Right cardiac atrium (tissue), 5 donors: ENCODE data around the gene HDAC9. TPM values are rescaled to one million over a fixed set of nuclear protein-coding genes. Genes with fewer than 3 reads are reported as not detected.
A peak's percentile ranks its signal among the peaks of the same experiment; 100 is the strongest.

ENCODE experiments used
- ATAC-seq, 2 donors: fragments of 200-7000 bp; cut with Tn5 transposase; one replicate each; pipeline versions ENCODE4 v1.8.0 to v1.9.1; 2020; ENCODE audit warnings: moderate library complexity in 2 of 2, mild to moderate bottlenecking in 1 of 2
- DNase-seq, 3 donors: peaks; one replicate each; pipeline ENCODE4 v3.0.0-alpha.2; 2020
- H3K27ac ChIP-seq: one replicate; pipeline ENCODE4 v1.5.1; 2013; ENCODE audit warnings: mild to moderate bottlenecking, low read length, control low read depth, moderate library complexity
- H3K27me3 ChIP-seq: one replicate; pipeline ENCODE4 v1.6.1; 2013; ENCODE audit not compliant: control insufficient read depth, insufficient read depth
- H3K4me1 ChIP-seq: one replicate; pipeline ENCODE4 v1.6.1; 2013; ENCODE audit warnings: low read length; ENCODE audit not compliant: control insufficient read depth, insufficient read depth
- H3K4me3 ChIP-seq: one replicate; pipeline ENCODE4 v1.5.1; 2013; ENCODE audit warnings: low read length, control low read depth
- H3K9me3 ChIP-seq: one replicate; pipeline ENCODE4 v1.6.1; 2013; ENCODE audit warnings: low read length; ENCODE audit not compliant: control insufficient read depth
- WGBS: extraction: QIAGEN DNeasy Blood & Tissue Kit; methylation state at CpG from one replicate; pipeline ENCODE4 v1.1.7; 2013; 5-methylcytosine and 5-hydroxymethylcytosine counted together
- intact Hi-C, 4 donors: fragments of 100-400 bp; cut with DNase I; formaldehyde crosslinking; loops; one replicate each; pipeline versions ENCODE4 v1.11.0 to v1.14.0; 2022 to 2023
- polyA plus RNA-seq: library from polyadenylated mRNA; stranded (reverse); fragments of 200-250 nt; gene quantifications from one replicate; pipeline ENCODE4 v1.2.3, GENCODE V29; 2013
- total RNA-seq, 4 donors: library from RNA; stranded (reverse); fragmentation: NEBNext Ultra II Directional; extraction: Animal tissue kit (Norgen Biotek cat#: 25700); gene quantifications; one replicate each; pipeline ENCODE4 v1.2.1, GENCODE V29; 2021
- donor health status: healthy with polysubstance abuse.
- donor health status: DM: no; HTN: yes; CAD: no.
- donor health status: DM: no; HTN: no; CAD: no.
- donor health status: DM: no; HTN: yes; CAD: no; lungs with severe emphysema.
- donor health status: DM: yes; HTN: yes; CAD: no.

The HDAC9 gene
- total and polyA plus RNA-seq, 5 donors, result 5.5 to 42.2 (median 22.6) TPM

GRCh38 chr7:18559756-18560155, 64.2 kb downstream of the HDAC9 start:
- no peak overlapping the region for H3K4me3 ChIP-seq
- no peak overlapping the region for H3K27ac ChIP-seq
- ATAC-seq (no peak), DNase-seq (no peak)
- no peaks in the 10 kb centered on the region for H3K4me1 ChIP-seq
- H3K9me3 ChIP-seq, result no peaks in the 10 kb centered on the region
- intact Hi-C loops, result loop anchor here in 1 of 4 donors (5.0 kb wide), 1 partner anchor 197 kb away; no protein-coding TSS in a partner anchor
- H3K27me3 ChIP-seq, result no peaks in the 10 kb centered on the region

GRCh38 chr7:18564779-18565178, 69.2 kb downstream of the HDAC9 start:
- H3K27ac ChIP-seq, result no peak overlapping the region
- no peaks in the 10 kb centered on the region for H3K9me3 ChIP-seq
- no peak for ATAC-seq
- DNase-seq, result no peak
- 96% methylated on average over 5 of the region's 5 CpGs for WGBS
- H3K27me3 ChIP-seq, result no peaks in the 10 kb centered on the region
- peaks cover 1% of the 10 kb centered on the region for H3K4me1 ChIP-seq
- intact Hi-C loops, result no loop called here
- no peak overlapping the region for H3K4me3 ChIP-seq

- DNase-seq (no peak), ATAC-seq (no peak)
- no peaks in the 10 kb centered on the region for H3K9me3 ChIP-seq
- intact Hi-C loops, result no loop called here
- H3K27me3 ChIP-seq, result no peaks in the 10 kb centered on the region
- H3K4me1 ChIP-seq, result peaks cover 1% of the 10 kb centered on the region
- no peak overlapping the region for H3K27ac ChIP-seq
- no peak overlapping the region for H3K4me3 ChIP-seq
Measured at GRCh38 chr7:18565337-18565736, 69.8 kb downstream of the HDAC9 start.

GRCh38 chr7:18566205-18566604, 70.7 kb downstream of the HDAC9 start:
- WGBS, result 91% methylated on average over 1 of the region's 1 CpG
- Histone ChIP-seq H3K4me1 (peaks cover 1% of the 10 kb centered on the region), H3K27ac (no peak overlapping the region), H3K4me3 (no peak overlapping the region), H3K9me3 (no peaks in the 10 kb centered on the region), H3K27me3 (no peaks in the 10 kb centered on the region)
- no peak for DNase-seq
- no peak for ATAC-seq
- intact Hi-C loops, result no loop called here

- Histone ChIP-seq H3K9me3 (no peaks in the 10 kb centered on the region), H3K27me3 (no peaks in the 10 kb centered on the region), H3K27ac (no peak overlapping the region), H3K4me3 (no peak overlapping the region), H3K4me1 (peaks cover 1% of the 10 kb centered on the region)
- WGBS, result 84% methylated on average over 7 of the region's 7 CpGs
- intact Hi-C loops, result no loop called here
- ATAC-seq (no peak), DNase-seq (no peak)
Measured at GRCh38 chr7:18566829-18567228, 71.3 kb downstream of the HDAC9 start.

- Histone ChIP-seq H3K9me3 (no peaks in the 10 kb centered on the region), H3K4me1 (no peaks in the 10 kb centered on the region), H3K4me3 (no peak overlapping the region), H3K27me3 (no peaks in the 10 kb centered on the region), H3K27ac (no peak overlapping the region)
- DNase-seq, result no peak
- intact Hi-C loops, result loop anchor here in 1 of 4 donors (5.0 kb wide), 1 partner anchor 213 kb away; no protein-coding TSS in a partner anchor
- 78% methylated on average over 3 of the region's 3 CpGs for WGBS
- no peak for ATAC-seq
Measured at GRCh38 chr7:18570441-18570840, 74.9 kb downstream of the HDAC9 start.

- no peak for DNase-seq
- Histone ChIP-seq H3K27me3 (no peaks in the 10 kb centered on the region), H3K4me1 (no peaks in the 10 kb centered on the region), H3K4me3 (no peak overlapping the region), H3K27ac (no peak overlapping the region), H3K9me3 (no peaks in the 10 kb centered on the region)
- 49% methylated on average over 3 of the region's 3 CpGs for WGBS
- ATAC-seq, result peak in 1 of 2 donors; percentile 45
- intact Hi-C loops, result loop anchor here in 1 of 4 donors (5.0 kb wide), 1 partner anchor 214 kb away; no protein-coding TSS in a partner anchor
Measured at GRCh38 chr7:18570890-18571478, 75.4 kb downstream of the HDAC9 start.

- Histone ChIP-seq H3K9me3 (no peaks in the 10 kb centered on the region), H3K4me3 (no peak overlapping the region), H3K4me1 (no peaks in the 10 kb centered on the region), H3K27ac (no peak overlapping the region), H3K27me3 (no peaks in the 10 kb centered on the region)
- WGBS, result 86% methylated on average over 4 of the region's 4 CpGs
- intact Hi-C loops, result loop anchor here in 1 of 4 donors (5.0 kb wide), 1 partner anchor 215 kb away; no protein-coding TSS in a partner anchor
- no peak for DNase-seq
- no peak for ATAC-seq
Measured at GRCh38 chr7:18572154-18572553, 76.6 kb downstream of the HDAC9 start.

- H3K9me3 ChIP-seq, result no peaks in the 10 kb centered on the region
- ATAC-seq, result no peak
- H3K27ac ChIP-seq, result no peak overlapping the region
- DNase-seq, result no peak
- H3K27me3 ChIP-seq, result no peaks in the 10 kb centered on the region
- H3K4me1 ChIP-seq, result no peaks in the 10 kb centered on the region
- intact Hi-C loops, result loop anchor here in 1 of 4 donors (5.0 kb wide), 1 partner anchor 216 kb away; no protein-coding TSS in a partner anchor
- H3K4me3 ChIP-seq, result no peak overlapping the region
- 78% methylated on average over 1 of the region's 1 CpG for WGBS
Measured at GRCh38 chr7:18572885-18573284, 77.3 kb downstream of the HDAC9 start.

GRCh38 chr7:18573410-18574234, 78.1 kb downstream of the HDAC9 start:
- Histone ChIP-seq H3K27ac (no peak overlapping the region), H3K4me3 (no peak overlapping the region), H3K4me1 (no peaks in the 10 kb centered on the region), H3K9me3 (no peaks in the 10 kb centered on the region), H3K27me3 (no peaks in the 10 kb centered on the region)
- DNase-seq (peak in 2 of 3 donors; percentile 39 to 61), ATAC-seq (peak; percentile 44 to 54)
- intact Hi-C loops, result loop anchor here in 1 of 4 donors (5.0 kb wide), 1 partner anchor 216 kb away; no protein-coding TSS in a partner anchor
- WGBS, result 85% methylated on average over 20 of the region's 20 CpGs

- no peaks in the 10 kb centered on the region for H3K9me3 ChIP-seq
- no peaks in the 10 kb centered on the region for H3K27me3 ChIP-seq
- ATAC-seq (no peak), DNase-seq (no peak)
- H3K27ac ChIP-seq, result no peak overlapping the region
- intact Hi-C loops, result loop anchor here in 1 of 4 donors (5.0 kb wide), 1 partner anchor 217 kb away; no protein-coding TSS in a partner anchor
- H3K4me1 ChIP-seq, result no peaks in the 10 kb centered on the region
- 98% methylated on average over 7 of the region's 7 CpGs for WGBS
- H3K4me3 ChIP-seq, result no peak overlapping the region
Measured at GRCh38 chr7:18574235-18574540, 78.6 kb downstream of the HDAC9 start.
